ENCODE measurements around the gene SELENOO. TPM values are rescaled to one million over a fixed set of nuclear protein-coding genes. Genes with fewer than 3 reads are reported as not detected.

SELENOO gene
- total RNA-seq, 2 experiments from 2014 or later = 26.0 to 26.1 TPM

GRCh38 chr22:50222508-50222907 lies 21.7 kb downstream of the SELENOO start:
- Mint-ChIP-seq H3K27ac (no peak overlapping the region), H3K4me3 (no peak overlapping the region), H3K4me1 (ENCODE audit: low read depth) (no peaks in the 10 kb centered on the region), H3K9me3 (no peaks in the 10 kb centered on the region), H3K27me3 (no peaks in the 10 kb centered on the region), H3K36me3 (ENCODE audit: low read depth) (peaks cover 77% of the 10 kb centered on the region)
- Histone ChIP-seq H3K27ac (ENCODE audit: low read depth in 1 of 2, low read length in 2 of 2) (no peak overlapping the region), H3K27me3 (ENCODE audit: control insufficient read depth in 1 of 2, insufficient read depth in 2 of 2, low read length in 2 of 2) (no peaks in the 10 kb centered on the region), H3K36me3 (ENCODE audit: insufficient read depth, low read length) (peaks cover 74% of the 10 kb centered on the region), H3K9me3 (ENCODE audit: control insufficient read depth in 1 of 2, insufficient read depth in 1 of 2, low read length in 2 of 2) (no peaks in the 10 kb centered on the region), H3K4me1 (ENCODE audit: insufficient read depth, low read length) (no peaks in the 10 kb centered on the region), H3K4me3 (ENCODE audit: low read length) (no peak overlapping the region)
- intact Hi-C loops (cut with DNase I, micrococcal nuclease) = no loop called here
- POLR2A ChIA-PET = no interaction called here
- no peak for DNase-seq
- CTCF ChIA-PET = no interaction called here
- no peak for ATAC-seq (ENCODE audit: poor library complexity)
- TF ChIP-seq CTCF (IDR thresholded peaks at IDR 0.05) = no peak

- Mint-ChIP-seq H3K36me3 (ENCODE audit: low read depth) (peaks cover 72% of the 10 kb centered on the region), H3K27ac (no peak overlapping the region), H3K4me1 (ENCODE audit: low read depth) (no peaks in the 10 kb centered on the region), H3K9me3 (no peaks in the 10 kb centered on the region), H3K27me3 (no peaks in the 10 kb centered on the region), H3K4me3 (no peak overlapping the region)
- H3K4me3 ChIP-seq (ENCODE audit: low read length) = no peak overlapping the region
- ATAC-seq (ENCODE audit: poor library complexity) = no peak
- H3K27ac ChIP-seq (ENCODE audit: low read depth in 1 of 2, low read length in 2 of 2) = no peak overlapping the region
- H3K27me3 ChIP-seq (ENCODE audit: control insufficient read depth in 1 of 2, insufficient read depth in 2 of 2, low read length in 2 of 2) = no peaks in the 10 kb centered on the region
- no peaks in the 10 kb centered on the region for H3K4me1 ChIP-seq (ENCODE audit: insufficient read depth, low read length)
- H3K36me3 ChIP-seq (ENCODE audit: insufficient read depth, low read length) = peaks cover 74% of the 10 kb centered on the region
- DNase-seq = no peak
- intact Hi-C loops (cut with DNase I, micrococcal nuclease) = no loop called here
- no peaks in the 10 kb centered on the region for H3K9me3 ChIP-seq (ENCODE audit: control insufficient read depth in 1 of 2, insufficient read depth in 1 of 2, low read length in 2 of 2)
- ChIA-PET CTCF (no interaction called here), POLR2A (no interaction called here)
- TF ChIP-seq CTCF (IDR thresholded peaks at IDR 0.05) = no peak
Measured at GRCh38 chr22:50224071-50224470, 23.3 kb downstream of the SELENOO start.

GRCh38 chr22:50225200-50225969 lies 24.6 kb downstream of the SELENOO start:
- Histone ChIP-seq H3K36me3 (ENCODE audit: insufficient read depth, low read length) (peaks cover 75% of the 10 kb centered on the region), H3K27ac (ENCODE audit: low read depth in 1 of 2, low read length in 2 of 2) (no peak overlapping the region), H3K9me3 (ENCODE audit: control insufficient read depth in 1 of 2, insufficient read depth in 1 of 2, low read length in 2 of 2) (no peaks in the 10 kb centered on the region), H3K4me1 (ENCODE audit: insufficient read depth, low read length) (no peaks in the 10 kb centered on the region), H3K27me3 (ENCODE audit: control insufficient read depth in 1 of 2, insufficient read depth in 2 of 2, low read length in 2 of 2) (no peaks in the 10 kb centered on the region), H3K4me3 (ENCODE audit: low read length) (no peak overlapping the region)
- peak in 1 of 14 experiments; percentile 21 for DNase-seq
- no peak for TF ChIP-seq CTCF (IDR thresholded peaks at IDR 0.05)
- ChIA-PET POLR2A (no interaction called here), CTCF (no interaction called here)
- intact Hi-C loops (cut with DNase I, micrococcal nuclease) = no loop called here
- Mint-ChIP-seq H3K4me1 (ENCODE audit: low read depth) (peaks cover 4% of the 10 kb centered on the region), H3K27me3 (no peaks in the 10 kb centered on the region), H3K4me3 (no peak overlapping the region), H3K9me3 (no peaks in the 10 kb centered on the region), H3K27ac (no peak overlapping the region), H3K36me3 (ENCODE audit: low read depth) (peaks cover 72% of the 10 kb centered on the region)
- no peak for ATAC-seq (ENCODE audit: poor library complexity)
